Measurements from ENCODE around the gene DOCK2.

DOCK2 gene

GRCh38 chr5:170109059-170110031, 472.3 kb downstream of the DOCK2 start:
- DNase-seq, result no peak

- no peak for DNase-seq
Observed at GRCh38 chr5:170110403-170111087, 473.5 kb downstream of the DOCK2 start.

GRCh38 chr5:170111088-170111785, 474.2 kb downstream of the DOCK2 start:
- no peak for DNase-seq

- DNase-seq, result no peak
Observed at GRCh38 chr5:170112876-170113521, 475.9 kb downstream of the DOCK2 start.

GRCh38 chr5:170113522-170113900, 476.4 kb downstream of the DOCK2 start:
- DNase-seq, result no peak

- DNase-seq, result no peak
Observed at GRCh38 chr5:170114271-170114670, 477.2 kb downstream of the DOCK2 start.

- no peak for DNase-seq
Observed at GRCh38 chr5:170115925-170116324, 478.9 kb downstream of the DOCK2 start.

- no peak for DNase-seq
Observed at GRCh38 chr5:170117736-170118135, 480.7 kb downstream of the DOCK2 start.

- DNase-seq, result no peak
Observed at GRCh38 chr5:170120576-170120975, 483.5 kb downstream of the DOCK2 start.

GRCh38 chr5:170121321-170121720, 484.2 kb downstream of the DOCK2 start:
- DNase-seq, result no peak

- no peak for DNase-seq
Observed at GRCh38 chr5:170126061-170126460, 489.0 kb downstream of the DOCK2 start.

GRCh38 chr5:170126626-170127025, 489.6 kb downstream of the DOCK2 start:
- no peak for DNase-seq

GRCh38 chr5:170131235-170131634, 494.2 kb downstream of the DOCK2 start:
- DNase-seq, result no peak

- no peak for DNase-seq
Observed at GRCh38 chr5:170132269-170132975, 495.3 kb downstream of the DOCK2 start.
